HG03439 (cell line): ENCODE measurements around the gene MPV17.
"Not testable (repeated sequence)": the region's sequence is repeated elsewhere in the genome, so short reads cannot be mapped to it uniquely, and the experiment has no call there.

Experiments
- ATAC-seq: cut with Tn5 transposase; IDR thresholded peaks from one replicate; pipeline ENCODE4 v1.9.1; 2021; ENCODE audit warnings: mild to moderate bottlenecking, moderate library complexity; ENCODE audit not compliant: unreplicated experiment

The MPV17 gene, protein sequence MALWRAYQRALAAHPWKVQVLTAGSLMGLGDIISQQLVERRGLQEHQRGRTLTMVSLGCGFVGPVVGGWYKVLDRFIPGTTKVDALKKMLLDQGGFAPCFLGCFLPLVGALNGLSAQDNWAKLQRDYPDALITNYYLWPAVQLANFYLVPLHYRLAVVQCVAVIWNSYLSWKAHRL

GRCh38 chr2:27322766-27323595 lies at the start of gene MPV17:
MPV17 (minus strand) TSS chr2:27323097; CDS start chr2:27322517, 580 bp downstream.
- peak; percentile 89 for ATAC-seq

GRCh38 chr2:27370816-27371620 lies 48.1 kb upstream of the MPV17 start:
- ATAC-seq = peak; percentile 2

DNA sequence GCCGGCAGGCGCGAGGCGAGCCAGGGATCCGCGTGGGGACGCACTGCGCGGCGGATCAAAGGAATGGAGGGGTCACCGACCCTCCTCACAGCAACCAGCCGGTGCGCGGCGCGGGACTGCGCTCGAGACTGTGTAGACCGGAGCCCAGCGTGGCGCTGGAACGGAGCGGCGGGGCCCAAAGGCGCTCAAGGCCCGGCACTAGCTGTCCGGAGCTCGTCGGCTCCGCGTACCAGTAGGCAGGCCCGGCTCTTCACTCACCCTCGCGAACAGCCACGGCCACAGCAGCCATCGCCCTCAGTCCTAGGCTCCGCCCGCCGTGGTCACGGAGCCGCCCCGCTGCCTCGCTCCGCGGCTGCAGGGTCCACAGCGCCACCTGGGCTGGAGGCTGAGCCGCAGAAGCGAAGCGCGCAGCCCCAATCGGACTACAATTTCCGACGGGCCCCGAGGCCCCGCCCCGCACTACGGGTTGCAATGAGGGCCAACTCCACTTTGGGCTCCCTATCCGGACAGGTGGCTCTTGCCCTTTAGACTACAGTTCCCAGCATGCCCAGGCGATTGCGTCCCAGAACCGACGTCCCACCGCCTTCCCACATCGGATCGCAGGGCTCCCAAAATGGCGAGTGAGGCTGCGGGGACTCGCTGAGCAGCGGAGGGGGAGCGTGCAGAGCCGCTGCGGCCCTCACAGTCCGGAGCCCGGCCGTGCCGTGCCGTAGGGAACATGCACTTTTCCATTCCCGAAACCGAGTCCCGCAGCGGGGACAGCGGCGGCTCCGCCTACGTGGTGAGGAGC lies 47.3 kb upstream of the MPV17 start, which contains the start of the genes EIF2B4 and SNX17:
Gene EIF2B4 (minus strand): TSS at position 313 of the 790 bp plus-strand sequence. CDS start 24 bp downstream, at position 289.
Gene SNX17 (plus strand): TSS at position 591 of the 790 bp plus-strand sequence. CDS start 128 bp downstream, at position 719.
- ATAC-seq = peak; percentile 89

GRCh38 chr2:27369471-27370025 lies 46.7 kb upstream of the MPV17 start:
- no peak for ATAC-seq

- ATAC-seq = no peak
These were observed 41.0 kb upstream of the MPV17 start for GRCh38 chr2:27363933-27364332.

DNA sequence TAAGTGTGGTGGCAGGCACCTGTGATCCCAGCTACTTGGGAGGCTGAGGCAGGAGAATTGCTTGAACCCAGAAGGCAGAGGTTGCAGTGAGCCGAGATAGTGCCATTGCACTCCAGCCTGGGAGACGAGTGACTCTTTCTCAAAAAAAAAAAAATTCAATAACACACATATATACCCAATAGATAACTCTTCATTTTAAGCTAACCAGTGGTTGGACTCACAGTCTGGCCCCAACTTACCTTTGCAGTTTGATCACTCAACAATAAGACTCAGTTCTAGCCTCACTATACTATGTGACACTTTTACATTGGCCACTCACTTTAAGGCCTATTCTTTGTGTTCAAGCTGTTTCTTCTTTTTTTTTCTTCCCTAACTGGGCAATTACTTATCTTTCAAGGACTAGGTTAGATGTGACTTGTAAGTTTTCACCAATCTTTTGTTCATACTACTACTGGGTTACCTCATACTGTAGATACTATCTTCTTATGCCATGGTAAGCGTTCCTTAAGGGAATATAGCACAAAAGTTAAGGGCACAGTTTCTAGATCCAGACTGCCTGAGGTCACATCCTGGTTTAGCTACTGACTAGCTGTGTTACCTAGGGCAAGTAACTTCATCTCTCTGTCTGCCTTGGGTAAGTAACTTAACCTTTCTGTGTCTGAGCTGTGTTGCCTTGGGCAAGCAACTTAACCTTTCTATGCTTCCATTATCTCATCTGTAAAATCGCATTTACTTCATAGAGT lies 40.0 kb upstream of the MPV17 start:
- no peak for ATAC-seq

DNA sequence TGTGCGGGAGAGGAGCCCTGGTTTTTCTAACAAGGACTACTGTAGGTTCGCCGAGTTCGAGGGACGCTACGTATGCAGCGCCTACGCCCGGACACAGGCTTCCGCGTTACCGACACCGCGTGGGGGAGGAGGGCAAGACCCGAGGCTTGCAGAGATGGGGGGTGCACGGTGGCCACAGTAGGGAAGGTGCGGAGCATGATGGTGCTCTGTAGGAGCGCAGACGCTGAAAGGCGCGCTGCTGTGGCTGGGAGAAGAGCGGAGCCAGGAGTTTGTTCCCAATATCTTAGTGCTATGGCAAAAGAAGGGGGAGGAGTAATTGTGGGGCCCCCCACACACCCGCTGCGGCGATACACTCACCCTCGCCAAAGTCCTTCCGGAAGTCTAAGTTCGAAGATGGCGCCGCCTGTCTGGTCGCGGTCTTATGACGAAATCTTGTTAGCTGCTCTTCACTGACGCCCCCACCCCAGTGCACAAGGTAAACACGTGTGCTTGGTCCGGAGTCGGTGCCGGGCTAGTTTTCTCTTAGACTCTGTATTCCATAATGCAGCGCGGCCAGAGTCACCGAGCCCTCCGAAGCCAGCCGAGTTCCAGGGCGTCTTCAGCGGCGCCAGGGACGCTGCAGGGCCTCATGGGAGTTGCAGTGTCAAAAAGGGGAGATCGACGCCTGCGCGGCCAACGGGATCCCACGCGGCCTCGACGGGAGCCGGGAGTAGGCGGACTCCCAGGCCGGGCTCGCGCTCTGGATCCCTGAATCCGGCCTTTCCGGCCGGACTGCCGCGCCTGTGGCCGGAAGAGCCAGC lies 33.7 kb upstream of the MPV17 start, which contains the start of gene GTF3C2:
Gene GTF3C2 (minus strand): TSS at position 383 of the 800 bp plus-strand sequence. CDS start 13,210 bp downstream, outside the sequence.
- peak; percentile 84 for ATAC-seq

- peak; percentile 36 for ATAC-seq
These were observed 33.1 kb upstream of the MPV17 start for GRCh38 chr2:27356056-27356381.

DNA sequence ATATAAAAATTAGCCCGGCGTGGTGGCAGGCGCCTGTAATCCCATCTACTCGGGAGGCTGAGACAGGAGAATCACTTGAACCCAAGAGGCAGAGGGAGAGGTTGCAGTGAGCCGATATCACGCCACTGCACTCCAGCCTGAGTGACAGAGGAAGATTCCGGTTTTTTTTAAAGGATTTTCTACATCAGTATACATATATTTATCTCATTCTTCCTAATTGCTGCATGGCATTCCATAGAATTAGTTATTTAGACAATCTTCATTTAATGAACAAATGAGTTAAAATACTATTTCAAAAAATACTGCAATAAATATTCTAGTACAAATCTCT lies 31.7 kb upstream of the MPV17 start:
- ATAC-seq = no peak

- ATAC-seq = no peak
These were observed 31.1 kb upstream of the MPV17 start for GRCh38 chr2:27353762-27354596.

GRCh38 chr2:27353386-27353761 lies 30.5 kb upstream of the MPV17 start:
- ATAC-seq = not testable (repeated sequence)

DNA sequence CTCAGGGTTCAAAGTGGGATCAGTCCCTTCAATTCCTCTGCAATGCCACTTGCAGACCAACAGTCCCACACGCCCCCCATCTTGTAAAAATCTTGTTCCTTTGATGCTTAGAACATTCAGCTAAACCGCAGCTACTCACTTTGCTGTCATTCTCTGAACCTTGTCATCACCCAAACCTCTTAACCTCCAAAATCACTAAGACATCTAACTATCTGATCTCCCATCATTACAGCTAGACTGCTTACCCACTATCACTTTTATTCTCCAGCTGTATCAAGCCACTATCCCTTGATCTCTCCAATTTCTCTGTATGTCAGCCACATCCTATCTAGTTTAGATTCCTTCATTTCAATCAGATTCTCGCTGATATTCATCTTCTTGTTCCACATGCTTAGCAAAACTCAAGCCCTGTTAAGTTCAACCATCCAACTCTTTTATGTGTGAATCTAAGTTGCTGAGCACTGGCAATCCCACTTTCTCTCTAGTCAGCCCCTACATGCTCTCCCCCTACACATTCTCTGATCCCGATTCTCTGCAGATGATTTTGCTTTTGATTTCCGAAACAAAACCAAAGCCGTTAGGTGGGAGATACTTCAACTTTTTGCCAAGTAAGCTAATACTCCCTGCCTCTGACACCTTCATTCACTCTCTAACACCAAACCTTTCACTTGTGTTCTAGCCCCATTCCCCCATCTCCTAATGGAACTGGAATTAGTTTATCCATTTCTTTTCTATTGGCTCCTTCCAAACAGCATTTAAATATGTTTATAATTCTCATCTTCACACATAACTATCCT lies 29.1 kb upstream of the MPV17 start:
- no peak for ATAC-seq

DNA sequence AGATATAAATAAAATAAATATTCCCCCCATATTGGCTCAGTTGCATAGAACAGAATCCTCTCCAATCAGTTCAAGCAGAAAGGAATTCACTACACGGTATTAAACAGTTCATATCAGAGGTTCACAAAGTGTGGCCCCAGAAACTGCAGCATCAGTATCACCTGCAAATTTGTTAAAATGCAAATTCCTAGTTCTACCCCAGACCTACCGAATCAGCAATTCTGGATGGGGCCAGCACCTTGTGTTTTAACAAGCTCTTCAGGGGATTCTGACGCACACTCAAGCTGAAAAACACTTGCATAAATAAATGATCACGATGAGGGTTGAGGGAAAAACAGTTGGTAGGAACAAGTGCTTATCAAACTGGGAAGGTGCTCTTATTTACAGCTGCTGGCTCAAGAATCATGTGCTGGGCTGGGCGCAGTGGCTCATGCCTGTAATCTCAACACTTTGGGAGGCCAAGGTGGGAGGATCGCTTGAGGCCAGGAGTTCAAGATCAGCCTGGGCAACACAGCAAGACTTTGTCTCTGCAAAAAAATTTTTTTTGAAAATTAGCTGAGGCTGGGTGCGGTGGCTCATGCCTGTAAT lies 27.3 kb upstream of the MPV17 start:
- ATAC-seq = no peak

- ATAC-seq = no peak
These were observed 24.7 kb upstream of the MPV17 start for GRCh38 chr2:27347641-27348040.

GRCh38 chr2:27336173-27336572 lies 13.3 kb upstream of the MPV17 start:
- ATAC-seq = no peak

DNA sequence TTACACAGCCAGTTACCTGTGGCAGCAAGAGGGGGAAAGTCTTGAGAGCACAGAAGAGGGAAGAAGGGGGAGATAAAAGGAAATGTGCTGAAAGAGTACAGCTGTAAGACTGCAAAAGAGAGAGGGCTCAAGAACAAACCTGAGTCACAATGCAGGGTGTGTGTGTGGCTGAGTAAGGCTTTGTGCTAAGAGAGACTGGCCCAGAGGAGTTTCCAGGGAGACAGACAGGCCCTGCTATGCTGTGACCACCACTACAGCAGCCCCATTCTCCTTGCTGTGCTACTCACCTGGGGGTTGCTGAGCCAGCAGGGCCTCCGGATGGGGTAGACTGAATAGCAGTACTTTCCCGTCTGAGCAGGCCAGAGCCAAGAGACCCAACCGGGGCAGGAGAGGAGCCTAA lies 12.4 kb upstream of the MPV17 start:
- ATAC-seq = no peak

- no peak for ATAC-seq
These were observed 1.8 kb upstream of the MPV17 start for GRCh38 chr2:27324720-27325119.
